Inferior parietal cortex (tissue), 1 donor: Measurements from ENCODE around the gene CCT7.

Experiments used
- DNase-seq: peaks from one replicate; pipeline ENCODE4 v3.0.0-alpha.2; 2016; ENCODE audit errors: extremely low spot score

CCT7 gene

GRCh38 chr2:73267008-73267407 is 32.9 kb downstream of the CCT7 start:
- no peak for DNase-seq

GRCh38 chr2:73268366-73268829 is 34.3 kb downstream of the CCT7 start:
- DNase-seq: no peak

- DNase-seq: no peak
These were observed 35.0 kb downstream of the CCT7 start for GRCh38 chr2:73268830-73269685.

GRCh38 chr2:73269686-73270465 is 35.8 kb downstream of the CCT7 start:
- no peak for DNase-seq

GRCh38 chr2:73272270-73272669 is 38.2 kb downstream of the CCT7 start:
- no peak for DNase-seq

- DNase-seq: no peak
These were observed 45.7 kb downstream of the CCT7 start for GRCh38 chr2:73279852-73280251.

- DNase-seq: no peak
These were observed 47.1 kb downstream of the CCT7 start for GRCh38 chr2:73281244-73281643.

GRCh38 chr2:73282924-73283544 is 48.9 kb downstream of the CCT7 start:
- no peak for DNase-seq

GRCh38 chr2:73283545-73284295 is 49.6 kb downstream of the CCT7 start:
- DNase-seq: no peak

GRCh38 chr2:73284296-73285158 is 50.4 kb downstream of the CCT7 start, which contains the start of gene FBXO41:
Gene FBXO41 (minus strand): TSS chr2:73284478. CDS start chr2:73269630, 14,848 bp downstream.
- DNase-seq: no peak

GRCh38 chr2:73285159-73285739 is 51.1 kb downstream of the CCT7 start:
- DNase-seq: no peak

GRCh38 chr2:73286134-73286655 is 52.1 kb downstream of the CCT7 start:
- no peak for DNase-seq

GRCh38 chr2:73289304-73289703 is 55.2 kb downstream of the CCT7 start:
- no peak for DNase-seq

- peak; percentile 75 for DNase-seq
These were observed 56.1 kb downstream of the CCT7 start for GRCh38 chr2:73290049-73290839.

GRCh38 chr2:73291093-73291460 is 57.0 kb downstream of the CCT7 start:
- no peak for DNase-seq

- DNase-seq: no peak
These were observed 57.6 kb downstream of the CCT7 start for GRCh38 chr2:73291461-73292315.

- no peak for DNase-seq
These were observed 58.3 kb downstream of the CCT7 start for GRCh38 chr2:73292316-73292905.
